Hematopoietic multipotent progenitor cell treated with erythropoietin and hydrocortisone succinate and interleukin-3 and kit ligand, for 4 days (in vitro differentiated cells): ENCODE measurements around the gene PIRT.

Experiments used
- DNase-seq: peaks from one replicate; pipeline ENCODE4 v3.0.0-alpha.2; 2015

Gene PIRT

GRCh38 chr17:10787306-10788045 is 50.4 kb downstream of the PIRT start:
- DNase-seq = no peak

- DNase-seq = no peak
Observed at GRCh38 chr17:10785295-10785694, 52.6 kb downstream of the PIRT start.

GRCh38 chr17:10779609-10780008 is 58.3 kb downstream of the PIRT start:
- no peak for DNase-seq

GRCh38 chr17:10777890-10778289 is 60.0 kb downstream of the PIRT start:
- DNase-seq = no peak

GRCh38 chr17:10777131-10777807 is 60.6 kb downstream of the PIRT start:
- DNase-seq = no peak

- DNase-seq = peak; percentile 70
Observed at GRCh38 chr17:10776381-10776780, 61.5 kb downstream of the PIRT start.

- no peak for DNase-seq
Observed at GRCh38 chr17:10775740-10776356, 62.0 kb downstream of the PIRT start.

- DNase-seq = no peak
Observed at GRCh38 chr17:10775058-10775457, 62.8 kb downstream of the PIRT start.

- no peak for DNase-seq
Observed at GRCh38 chr17:10773391-10773790, 64.5 kb downstream of the PIRT start.
